ENCODE results near the gene ZNF791. TPM values are rescaled to one million over a fixed set of nuclear protein-coding genes. Genes with fewer than 3 reads are reported as not detected.
"Not testable (repeated sequence)": the region's sequence is repeated elsewhere in the genome, so short reads cannot be mapped to it uniquely, and the experiment has no call there.

The ZNF791 gene
- total RNA-seq, 1 experiment from 2014 or later: 23.9 TPM

DNA sequence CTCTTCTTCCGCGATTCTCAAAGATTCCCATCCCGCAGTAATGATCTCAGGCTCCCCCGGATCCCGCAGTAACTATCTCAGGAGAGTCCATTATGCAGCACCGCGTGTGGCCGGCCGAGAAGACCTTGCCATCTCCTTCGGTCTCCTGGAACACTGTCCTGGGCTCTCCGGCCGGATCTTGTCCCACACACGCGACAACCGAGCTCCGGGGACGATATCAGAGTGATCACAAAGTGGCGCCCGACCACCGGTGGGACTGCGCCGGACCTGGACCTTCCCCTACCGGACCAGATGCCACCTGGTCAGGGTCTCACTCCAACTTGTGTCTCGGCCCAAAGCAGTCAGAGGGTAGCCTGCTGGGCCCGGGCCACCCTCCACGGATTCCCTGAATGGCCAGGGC, 31.8 kb downstream of the ZNF791 start (continued):
- TF ChIP-seq, protein P1, sequence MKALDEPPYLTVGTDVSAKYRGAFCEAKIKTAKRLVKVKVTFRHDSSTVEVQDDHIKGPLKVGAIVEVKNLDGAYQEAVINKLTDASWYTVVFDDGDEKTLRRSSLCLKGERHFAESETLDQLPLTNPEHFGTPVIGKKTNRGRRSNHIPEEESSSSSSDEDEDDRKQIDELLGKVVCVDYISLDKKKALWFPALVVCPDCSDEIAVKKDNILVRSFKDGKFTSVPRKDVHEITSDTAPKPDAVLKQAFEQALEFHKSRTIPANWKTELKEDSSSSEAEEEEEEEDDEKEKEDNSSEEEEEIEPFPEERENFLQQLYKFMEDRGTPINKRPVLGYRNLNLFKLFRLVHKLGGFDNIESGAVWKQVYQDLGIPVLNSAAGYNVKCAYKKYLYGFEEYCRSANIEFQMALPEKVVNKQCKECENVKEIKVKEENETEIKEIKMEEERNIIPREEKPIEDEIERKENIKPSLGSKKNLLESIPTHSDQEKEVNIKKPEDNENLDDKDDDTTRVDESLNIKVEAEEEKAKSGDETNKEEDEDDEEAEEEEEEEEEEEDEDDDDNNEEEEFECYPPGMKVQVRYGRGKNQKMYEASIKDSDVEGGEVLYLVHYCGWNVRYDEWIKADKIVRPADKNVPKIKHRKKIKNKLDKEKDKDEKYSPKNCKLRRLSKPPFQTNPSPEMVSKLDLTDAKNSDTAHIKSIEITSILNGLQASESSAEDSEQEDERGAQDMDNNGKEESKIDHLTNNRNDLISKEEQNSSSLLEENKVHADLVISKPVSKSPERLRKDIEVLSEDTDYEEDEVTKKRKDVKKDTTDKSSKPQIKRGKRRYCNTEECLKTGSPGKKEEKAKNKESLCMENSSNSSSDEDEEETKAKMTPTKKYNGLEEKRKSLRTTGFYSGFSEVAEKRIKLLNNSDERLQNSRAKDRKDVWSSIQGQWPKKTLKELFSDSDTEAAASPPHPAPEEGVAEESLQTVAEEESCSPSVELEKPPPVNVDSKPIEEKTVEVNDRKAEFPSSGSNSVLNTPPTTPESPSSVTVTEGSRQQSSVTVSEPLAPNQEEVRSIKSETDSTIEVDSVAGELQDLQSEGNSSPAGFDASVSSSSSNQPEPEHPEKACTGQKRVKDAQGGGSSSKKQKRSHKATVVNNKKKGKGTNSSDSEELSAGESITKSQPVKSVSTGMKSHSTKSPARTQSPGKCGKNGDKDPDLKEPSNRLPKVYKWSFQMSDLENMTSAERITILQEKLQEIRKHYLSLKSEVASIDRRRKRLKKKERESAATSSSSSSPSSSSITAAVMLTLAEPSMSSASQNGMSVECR (CRISPR knock-in tag; IDR thresholded peaks at IDR 0.05; ENCODE audit: borderline replicate concordance): no peak
- TF ChIP-seq, protein P2, sequence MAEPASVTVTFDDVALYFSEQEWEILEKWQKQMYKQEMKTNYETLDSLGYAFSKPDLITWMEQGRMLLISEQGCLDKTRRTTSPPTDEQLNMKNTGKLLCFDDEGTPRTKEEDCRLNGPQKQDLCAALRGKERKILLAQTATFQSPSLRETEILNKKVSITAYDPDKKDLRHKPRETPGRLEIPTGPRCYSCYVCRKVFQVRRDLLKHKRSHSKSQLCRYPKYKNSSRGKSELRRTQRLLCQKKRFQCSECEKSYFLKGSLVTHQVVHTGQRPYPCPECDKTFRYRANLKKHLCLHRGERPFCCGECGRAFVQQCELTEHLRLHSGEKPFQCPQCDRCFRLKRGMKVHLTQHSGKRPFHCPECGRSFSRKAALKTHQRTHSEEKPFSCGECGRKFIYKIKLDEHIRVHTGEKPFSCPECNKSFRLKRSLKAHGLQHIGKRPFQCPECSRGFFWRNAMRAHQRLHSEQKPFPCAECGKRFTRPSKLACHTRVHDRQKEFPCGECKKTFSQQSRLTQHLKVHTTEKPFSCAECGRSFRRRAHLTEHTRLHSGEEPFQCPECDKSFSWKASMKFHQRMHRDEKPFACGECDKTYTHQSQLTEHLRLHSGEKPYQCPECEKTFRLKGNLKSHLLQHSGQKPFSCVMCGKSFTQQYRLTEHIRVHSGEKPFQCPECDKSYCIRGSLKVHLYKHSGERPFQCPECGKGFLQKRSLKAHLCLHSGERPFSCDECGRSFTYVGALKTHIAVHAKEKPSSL (CRISPR knock-in tag; conservative IDR thresholded peaks at IDR 0.05): no peak
- TF ChIP-seq CBFB (CRISPR knock-in tag; IDR thresholded peaks at IDR 0.05; ENCODE audit: low read depth): no peak
- no peak for TF ChIP-seq NFE2L1 (CRISPR knock-in tag; IDR thresholded peaks at IDR 0.05)
- TF ChIP-seq, protein P3, sequence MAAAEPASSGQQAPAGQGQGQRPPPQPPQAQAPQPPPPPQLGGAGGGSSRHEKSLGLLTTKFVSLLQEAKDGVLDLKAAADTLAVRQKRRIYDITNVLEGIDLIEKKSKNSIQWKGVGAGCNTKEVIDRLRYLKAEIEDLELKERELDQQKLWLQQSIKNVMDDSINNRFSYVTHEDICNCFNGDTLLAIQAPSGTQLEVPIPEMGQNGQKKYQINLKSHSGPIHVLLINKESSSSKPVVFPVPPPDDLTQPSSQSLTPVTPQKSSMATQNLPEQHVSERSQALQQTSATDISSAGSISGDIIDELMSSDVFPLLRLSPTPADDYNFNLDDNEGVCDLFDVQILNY (CRISPR knock-in tag; IDR thresholded peaks at IDR 0.05): no peak
- no peak for TF ChIP-seq PRRX2 (CRISPR knock-in tag; IDR thresholded peaks at IDR 0.05)
- TF ChIP-seq FOXK1 (CRISPR knock-in tag; IDR thresholded peaks at IDR 0.05): no peak
- no peak for TF ChIP-seq ZNF138 (CRISPR knock-in tag; conservative IDR thresholded peaks at IDR 0.05)
- TF ChIP-seq, protein P4, sequence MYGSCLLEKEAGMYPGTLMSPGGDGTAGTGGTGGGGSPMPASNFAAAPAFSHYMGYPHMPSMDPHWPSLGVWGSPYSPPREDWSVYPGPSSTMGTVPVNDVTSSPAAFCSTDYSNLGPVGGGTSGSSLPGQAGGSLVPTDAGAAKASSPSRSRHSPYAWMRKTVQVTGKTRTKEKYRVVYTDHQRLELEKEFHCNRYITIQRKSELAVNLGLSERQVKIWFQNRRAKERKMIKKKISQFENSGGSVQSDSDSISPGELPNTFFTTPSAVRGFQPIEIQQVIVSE (CRISPR knock-in tag; IDR thresholded peaks at IDR 0.05; ENCODE audit: borderline replicate concordance): no peak

DNA sequence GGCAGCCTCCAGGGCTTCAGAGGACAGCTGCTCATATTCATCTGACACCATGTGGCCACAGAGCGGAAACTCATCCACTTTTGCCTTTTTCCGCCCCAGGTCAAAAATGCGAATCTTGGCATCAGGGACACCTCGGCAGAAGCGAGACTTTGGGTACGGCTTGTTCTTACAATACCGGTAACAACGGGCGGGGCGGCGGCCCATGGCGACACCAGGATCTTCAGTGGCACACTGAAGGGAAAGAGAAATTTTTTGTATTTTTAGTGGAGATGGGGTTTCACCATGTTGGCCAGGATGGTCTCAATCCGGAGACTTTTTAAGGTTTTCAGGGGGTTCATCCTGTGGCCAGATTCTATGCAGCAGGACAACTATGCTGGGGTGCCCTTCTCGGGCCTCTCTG, 33.0 kb downstream of the ZNF791 start:
- ATAC-seq; POLR2A ChIA-PET; H3K27ac Mint-ChIP-seq; DNase-seq (ENCODE audit: low spot score); H3K9me3 Mint-ChIP-seq; CTCF ChIA-PET; H3K36me3 Mint-ChIP-seq; H3K4me3 Mint-ChIP-seq: not testable (repeated sequence)
- peaks cover 15% of the 10 kb centered on the region for H3K4me1 Mint-ChIP-seq
- H3K27me3 Mint-ChIP-seq (ENCODE audit: low read depth): peaks cover 27% of the 10 kb centered on the region

DNA sequence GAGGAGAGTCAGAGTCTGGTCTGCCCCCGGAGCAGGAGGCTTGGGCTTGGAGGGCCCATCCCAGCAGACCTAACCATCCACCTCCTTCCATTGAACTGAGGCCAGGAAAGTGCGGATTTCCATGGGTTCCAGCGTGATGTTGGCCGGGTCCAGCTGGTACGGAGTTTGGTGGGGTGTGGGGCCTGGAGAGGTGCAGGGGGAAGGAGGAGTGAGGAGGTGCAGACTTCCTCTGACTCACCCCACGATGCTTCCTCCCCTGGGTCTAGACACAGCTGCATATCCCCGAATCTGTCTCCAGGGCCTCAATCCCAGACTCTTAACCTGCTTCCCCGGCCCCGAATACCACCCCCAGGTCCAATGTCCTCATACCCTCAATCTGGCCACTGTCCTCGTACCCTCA, 35.8 kb downstream of the ZNF791 start:
- peak overlapping the region; percentile 76 for H3K4me3 Mint-ChIP-seq
- POLR2A ChIA-PET: no interaction called here
- H3K27me3 Mint-ChIP-seq (ENCODE audit: low read depth): peaks cover 15% of the 10 kb centered on the region
- H3K9me3 Mint-ChIP-seq: no peaks in the 10 kb centered on the region
- CTCF ChIA-PET: interaction anchor here (1.1 to 2.8 kb wide), 6 partner anchors 10 to 83 kb away, joined by 3 to 22 read pairs (median 10); partner anchors contain the start of genes DHPS, MAN2B1 and WDR83
- ATAC-seq: no peak
- H3K4me1 Mint-ChIP-seq: peaks cover 11% of the 10 kb centered on the region
- H3K36me3 Mint-ChIP-seq: peaks cover 6% of the 10 kb centered on the region
- H3K27ac Mint-ChIP-seq: no peak overlapping the region
- DNase-seq (ENCODE audit: low spot score): no peak
- TF ChIP-seq NR1H2 (CRISPR knock-in tag; IDR thresholded peaks at IDR 0.05): no peak
- TF ChIP-seq, protein P5, sequence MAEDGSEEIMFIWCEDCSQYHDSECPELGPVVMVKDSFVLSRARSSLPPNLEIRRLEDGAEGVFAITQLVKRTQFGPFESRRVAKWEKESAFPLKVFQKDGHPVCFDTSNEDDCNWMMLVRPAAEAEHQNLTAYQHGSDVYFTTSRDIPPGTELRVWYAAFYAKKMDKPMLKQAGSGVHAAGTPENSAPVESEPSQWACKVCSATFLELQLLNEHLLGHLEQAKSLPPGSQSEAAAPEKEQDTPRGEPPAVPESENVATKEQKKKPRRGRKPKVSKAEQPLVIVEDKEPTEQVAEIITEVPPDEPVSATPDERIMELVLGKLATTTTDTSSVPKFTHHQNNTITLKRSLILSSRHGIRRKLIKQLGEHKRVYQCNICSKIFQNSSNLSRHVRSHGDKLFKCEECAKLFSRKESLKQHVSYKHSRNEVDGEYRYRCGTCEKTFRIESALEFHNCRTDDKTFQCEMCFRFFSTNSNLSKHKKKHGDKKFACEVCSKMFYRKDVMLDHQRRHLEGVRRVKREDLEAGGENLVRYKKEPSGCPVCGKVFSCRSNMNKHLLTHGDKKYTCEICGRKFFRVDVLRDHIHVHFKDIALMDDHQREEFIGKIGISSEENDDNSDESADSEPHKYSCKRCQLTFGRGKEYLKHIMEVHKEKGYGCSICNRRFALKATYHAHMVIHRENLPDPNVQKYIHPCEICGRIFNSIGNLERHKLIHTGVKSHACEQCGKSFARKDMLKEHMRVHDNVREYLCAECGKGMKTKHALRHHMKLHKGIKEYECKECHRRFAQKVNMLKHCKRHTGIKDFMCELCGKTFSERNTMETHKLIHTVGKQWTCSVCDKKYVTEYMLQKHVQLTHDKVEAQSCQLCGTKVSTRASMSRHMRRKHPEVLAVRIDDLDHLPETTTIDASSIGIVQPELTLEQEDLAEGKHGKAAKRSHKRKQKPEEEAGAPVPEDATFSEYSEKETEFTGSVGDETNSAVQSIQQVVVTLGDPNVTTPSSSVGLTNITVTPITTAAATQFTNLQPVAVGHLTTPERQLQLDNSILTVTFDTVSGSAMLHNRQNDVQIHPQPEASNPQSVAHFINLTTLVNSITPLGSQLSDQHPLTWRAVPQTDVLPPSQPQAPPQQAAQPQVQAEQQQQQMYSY (CRISPR knock-in tag; IDR thresholded peaks at IDR 0.05): no peak

Measured in WTC11 (cell line).